H9 (cell line): ENCODE measurements around the gene FMO2. TPM values are rescaled to one million over a fixed set of nuclear protein-coding genes. Genes with fewer than 3 reads are reported as not detected.

Experiments used
- DNase-seq: peaks from one replicate; pipeline ENCODE4 v3.0.0-alpha.2; 2017
- H2AFZ ChIP-seq: one replicate; pipeline ENCODE4 v1.6.1; 2013; ENCODE audit warnings: mild to moderate bottlenecking, low read length, control low read depth, moderate library complexity
- H2AK5ac ChIP-seq: 2 replicates; pipeline ENCODE4 v1.6.1; 2013; ENCODE audit warnings: low read length, control low read depth, mixed read lengths; ENCODE audit not compliant: insufficient read length
- H2BK120ac ChIP-seq: one replicate; pipeline ENCODE4 v1.6.1; 2013; ENCODE audit warnings: low read depth, mild to moderate bottlenecking, low read length, control low read depth, inconsistent platforms; ENCODE audit not compliant: poor library complexity, severe bottlenecking
- H2BK12ac ChIP-seq: 2 replicates; pipeline ENCODE4 v1.6.1; 2013; ENCODE audit warnings: low read length, control low read depth, mixed read lengths, low read depth; ENCODE audit not compliant: insufficient read length
- H2BK15ac ChIP-seq: 2 replicates; pipeline ENCODE4 v1.6.1; 2013; ENCODE audit warnings: low read depth, low read length, control low read depth
- H2BK20ac ChIP-seq: one replicate; pipeline ENCODE4 v1.6.1; 2013; ENCODE audit warnings: low read depth, mild to moderate bottlenecking, low read length, control low read depth, inconsistent platforms; ENCODE audit not compliant: poor library complexity, severe bottlenecking
- H2BK5ac ChIP-seq: 2 replicates; pipeline ENCODE4 v1.6.1; 2013; ENCODE audit warnings: low read length, control low read depth, mixed read lengths; ENCODE audit not compliant: insufficient read length
- H3K14ac ChIP-seq: 2 replicates; pipeline ENCODE4 v1.6.1; 2013; ENCODE audit warnings: low read length, control low read depth; ENCODE audit not compliant: insufficient read depth
- H3K18ac ChIP-seq: 2 replicates; pipeline ENCODE4 v1.6.1; 2013; ENCODE audit warnings: low read depth, mild to moderate bottlenecking, mixed read lengths, low read length, control low read depth; ENCODE audit not compliant: insufficient read length
- H3K23ac ChIP-seq: 2 replicates; pipeline ENCODE4 v1.6.1; 2013; ENCODE audit warnings: low read length, control low read depth, mixed read lengths, low read depth; ENCODE audit not compliant: insufficient read length
- H3K23me2 ChIP-seq: 2 replicates; pipeline ENCODE4 v1.6.1; 2013; ENCODE audit warnings: low read depth, mild to moderate bottlenecking, mixed read lengths, low read length, control low read depth; ENCODE audit not compliant: insufficient read length, poor library complexity, severe bottlenecking
- H3K27ac ChIP-seq: 2 replicates; pipeline ENCODE4 v1.5.1; 2013; ENCODE audit warnings: low read length, control low read depth, mixed read lengths, low read depth; ENCODE audit not compliant: insufficient read length
- H3K27me3 ChIP-seq: 2 replicates; pipeline ENCODE4 v1.6.1; 2013; ENCODE audit warnings: low read length, control low read depth, inconsistent platforms; ENCODE audit not compliant: insufficient read depth
- H3K4ac ChIP-seq: 2 replicates; pipeline ENCODE4 v1.6.1; 2013; ENCODE audit warnings: low read depth, mild to moderate bottlenecking, control low read depth, inconsistent platforms, low read length, moderate library complexity
- H3K4me1 ChIP-seq: 2 replicates; pipeline ENCODE4 v1.6.1; 2013; ENCODE audit warnings: low read length, control low read depth, inconsistent platforms; ENCODE audit not compliant: insufficient read depth
- H3K4me2 ChIP-seq: 2 replicates; pipeline ENCODE4 v1.6.1; 2013; ENCODE audit warnings: low read length, control low read depth, mixed read lengths; ENCODE audit not compliant: insufficient read length, insufficient read depth
- H3K56ac ChIP-seq: 2 replicates; pipeline ENCODE4 v1.6.1; 2013; ENCODE audit warnings: low read depth, mild to moderate bottlenecking, mixed read lengths, low read length, control low read depth; ENCODE audit not compliant: insufficient read length
- H3K79me1 ChIP-seq: 2 replicates; pipeline ENCODE4 v1.6.1; 2013; ENCODE audit warnings: low read depth, mild to moderate bottlenecking, moderate library complexity, low read length, control low read depth, inconsistent platforms; ENCODE audit not compliant: insufficient read depth, poor library complexity, severe bottlenecking
- H3K79me2 ChIP-seq: 2 replicates; pipeline ENCODE4 v1.6.1; 2013; ENCODE audit warnings: low read length, control low read depth, inconsistent platforms; ENCODE audit not compliant: insufficient read depth
- H3K9ac ChIP-seq: 2 replicates; pipeline ENCODE4 v1.6.1; 2013; ENCODE audit warnings: low read length, control low read depth, mixed read lengths; ENCODE audit not compliant: insufficient read length; ENCODE audit errors: extremely low read depth
- H3K9me3 ChIP-seq: one replicate; pipeline ENCODE4 v1.6.1; 2013; ENCODE audit warnings: low read depth, low read length, inconsistent platforms; ENCODE audit not compliant: control insufficient read depth
- H3T11ph ChIP-seq: one replicate; pipeline ENCODE4 v1.6.1; 2013; ENCODE audit warnings: mild to moderate bottlenecking, low read length, control low read depth, inconsistent platforms
- H4K20me1 ChIP-seq: one replicate; pipeline ENCODE4 v1.6.1; 2013; ENCODE audit not compliant: control insufficient read depth, insufficient read length, insufficient read depth
- H4K5ac ChIP-seq: 2 replicates; pipeline ENCODE4 v1.6.1; 2013; ENCODE audit warnings: low read depth, mild to moderate bottlenecking, mixed read lengths, low read length, control low read depth; ENCODE audit not compliant: insufficient read length
- H4K8ac ChIP-seq: replicated peaks from 2 replicates; pipeline ENCODE4 v1.6.1; 2013; ENCODE audit warnings: low read length, control low read depth, mixed read lengths, low read depth; ENCODE audit not compliant: insufficient read length
- H4K91ac ChIP-seq: 2 replicates; pipeline ENCODE4 v1.6.1; 2013; ENCODE audit warnings: low read depth, mild to moderate bottlenecking, moderate library complexity, mixed read lengths, low read length, control low read depth; ENCODE audit not compliant: insufficient read length
- H3K27ac Mint-ChIP-seq, 3 experiments: 2 replicates in 2 of 3; 3 replicates in 1 of 3; pipeline ENCODE4 v1.8.0; 2020 to 2021; ENCODE audit warnings: mixed read lengths in 3 of 3, mild to moderate bottlenecking in 1 of 3, moderate library complexity in 1 of 3
- H3K27me3 Mint-ChIP-seq: 2 replicates; pipeline ENCODE4 v1.8.0; 2021; ENCODE audit warnings: low read depth, mild to moderate bottlenecking, moderate library complexity, mixed read lengths
- H3K36me3 Mint-ChIP-seq, 3 experiments: 2 replicates in 2 of 3; 3 replicates in 1 of 3; pipeline ENCODE4 v1.8.0; 2020 to 2021; ENCODE audit warnings: low read depth in 3 of 3, mixed read lengths in 3 of 3; ENCODE audit not compliant: insufficient read depth in 1 of 3
- H3K4me1 Mint-ChIP-seq, 2 experiments: 2 replicates each; pipeline ENCODE4 v1.8.0; 2020; ENCODE audit warnings: mixed read lengths in 2 of 2
- H3K4me3 Mint-ChIP-seq, 2 experiments: 2 replicates in 1 of 2; 3 replicates in 1 of 2; pipeline ENCODE4 v1.8.0; 2020 to 2021; ENCODE audit warnings: mild to moderate bottlenecking in 2 of 2, mixed read lengths in 2 of 2, moderate library complexity in 1 of 2
- H3K9me3 Mint-ChIP-seq, 2 experiments: 2 replicates in 1 of 2; 3 replicates in 1 of 2; pipeline ENCODE4 v1.8.0; 2020; ENCODE audit warnings: mild to moderate bottlenecking in 2 of 2, mixed read lengths in 2 of 2, moderate library complexity in 1 of 2
- CTCF ChIP-seq: fragments of 200-600 bp; sonication (generic); conservative IDR thresholded peaks from 3 replicates; pipeline ENCODE4 v1.8.0; 2021; ENCODE audit warnings: antibody characterized with exemption, mild to moderate bottlenecking
- WGBS: extraction: QIAGEN DNeasy Blood & Tissue Kit; methylation state at CpG from one replicate; pipeline ENCODE4 v1.1.7; 2013; ENCODE audit warnings: missing lambda C conversion rate, low lambda C conversion rate, mixed read lengths; ENCODE audit not compliant: insufficient read length; ENCODE audit errors: extremely low coverage; 5-methylcytosine and 5-hydroxymethylcytosine counted together
- total RNA-seq: library from RNA; stranded (reverse); gene quantifications from 2 replicates; pipeline ENCODE4 v1.2.1, GENCODE V29; 2021

The FMO2 gene
- total RNA-seq, 1 experiment from 2014 or later: not detected

DNA sequence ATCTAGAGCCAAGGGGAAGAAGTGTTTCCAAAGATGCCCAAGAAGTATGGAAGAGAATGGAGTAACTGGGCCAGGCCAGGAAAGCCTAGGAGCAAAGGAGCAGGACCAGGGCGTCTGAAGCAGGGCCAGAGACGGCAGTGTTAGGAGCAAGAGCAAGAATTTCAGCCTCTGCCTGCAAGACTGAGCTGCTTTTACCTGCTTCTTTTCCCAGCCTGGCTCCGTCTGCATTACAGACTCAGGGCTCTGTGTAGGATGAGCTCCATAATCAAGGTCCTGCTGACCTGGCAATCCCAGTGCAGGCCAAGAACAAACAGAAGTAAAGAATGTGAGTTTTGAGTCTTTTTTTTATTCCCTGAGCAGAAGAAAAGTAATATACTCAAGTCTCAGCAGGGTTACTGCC is 73.3 kb downstream of the FMO2 start:
- H3K27ac Mint-ChIP-seq: no peak overlapping the region
- no peak overlapping the region for H4K91ac ChIP-seq

More for the DNA sequence above, 73.3 kb downstream of the FMO2 start:
- H3K4me2 ChIP-seq: no peak overlapping the region
- H2AFZ ChIP-seq: no peak overlapping the region
- H3T11ph ChIP-seq: no peak overlapping the region
- H2BK15ac ChIP-seq: no peak overlapping the region
- no peaks in the 10 kb centered on the region for H3K79me2 ChIP-seq
- no peaks in the 10 kb centered on the region for H3K27me3 ChIP-seq
- no peaks in the 10 kb centered on the region for H3K23me2 ChIP-seq
- H3K18ac ChIP-seq: no peak overlapping the region
- Mint-ChIP-seq H3K4me1 (peaks cover 14 to 15% of the 10 kb centered on the region in 2 experiments), H3K9me3 (no peaks in the 10 kb centered on the region), H3K27me3 (no peaks in the 10 kb centered on the region; the same call in 1 of the 2 replicates), H3K36me3 (no peaks in the 10 kb centered on the region), H3K4me3 (no peak overlapping the region)
- no peak overlapping the region for H4K8ac ChIP-seq
- TF ChIP-seq CTCF: no peak
- no peak overlapping the region for H3K4ac ChIP-seq
- no peak overlapping the region for H3K27ac ChIP-seq
- no CpG with 5 or more reads among the region's 3 CpGs for WGBS
- H2BK12ac ChIP-seq: no peak overlapping the region
- no peaks in the 10 kb centered on the region for H3K79me1 ChIP-seq
- no peak overlapping the region for H2BK5ac ChIP-seq
- H3K56ac ChIP-seq: no peak overlapping the region
- H3K23ac ChIP-seq: no peak overlapping the region
- no peak overlapping the region for H2AK5ac ChIP-seq
- no peak overlapping the region for H2BK120ac ChIP-seq
- DNase-seq: no peak
- no peak overlapping the region for H3K9ac ChIP-seq
- no peak overlapping the region for H4K5ac ChIP-seq
- no peak overlapping the region for H3K14ac ChIP-seq
- no peaks in the 10 kb centered on the region for H4K20me1 ChIP-seq
- H3K4me1 ChIP-seq: peaks cover 6% of the 10 kb centered on the region; the same call in 1 of the 2 replicates
- no peak overlapping the region for H2BK20ac ChIP-seq
- no peaks in the 10 kb centered on the region for H3K9me3 ChIP-seq
